ENCODE data around the gene STX11. TPM values are rescaled to one million over a fixed set of nuclear protein-coding genes. Genes with fewer than 3 reads are reported as not detected.

Gene STX11
- total and polyA plus RNA-seq, 10 of the 15 experiments (the other 5 are each of a cell fraction or from before 2014, with no cell fraction given): 0.66 to 38.1 (median 19.8) TPM

DNA sequence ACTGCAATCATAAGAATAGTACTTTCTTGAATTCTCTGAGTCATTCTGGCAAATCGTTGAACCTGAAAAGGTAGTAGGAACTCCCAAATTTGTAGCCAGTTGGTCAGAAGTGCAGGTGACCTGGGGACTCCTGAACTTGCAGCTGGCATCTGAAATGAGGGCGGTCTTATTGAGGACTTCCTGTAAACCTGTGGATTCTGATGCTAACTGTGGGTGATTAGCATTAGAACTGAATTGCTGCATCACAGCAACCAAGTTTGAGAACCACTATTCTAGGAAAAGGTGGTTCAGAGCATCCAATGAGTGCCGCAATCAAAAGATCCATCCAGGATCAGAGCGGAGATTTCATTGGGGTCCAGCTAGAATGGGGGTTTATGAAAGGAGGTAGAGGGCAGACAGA is 84.6 kb downstream of the STX11 start:
- WGBS (ENCODE audit: insufficient coverage, insufficient replicate concordance, low lambda C conversion rate, missing lambda C conversion rate): 92% methylated on average over 4 of the region's 4 CpGs
- in situ Hi-C loops (cut with MboI) (no loop called here), intact Hi-C loops (cut with micrococcal nuclease; ENCODE audit: unreplicated experiment) (no loop called here)
- POLR2A ChIA-PET: no interaction called here
- RAD21 ChIA-PET (ENCODE audit: unreplicated experiment): no interaction called here
- H3K4me1 ChIP-seq (ENCODE audit: control insufficient read depth, insufficient read depth, low read length): no peaks in the 10 kb centered on the region
- H3K4me3 ChIP-seq: no peak overlapping the region
- H3K9ac ChIP-seq (ENCODE audit: control insufficient read depth, insufficient read depth, low read length): no peak overlapping the region
- SMC1A ChIA-PET (ENCODE audit: uncharacterized antibody, unreplicated experiment): interaction anchor here (0.6 kb wide), 1 partner anchor 620 kb away, joined by 3 read pairs; no protein-coding TSS in a partner anchor
- no peak for ATAC-seq
- no peak overlapping the region for H3K4me2 ChIP-seq (ENCODE audit: control insufficient read depth, insufficient read depth)
- H3K36me3 ChIP-seq (ENCODE audit: control insufficient read depth in 2 of 2, insufficient read depth in 2 of 2, low read length in 1 of 2): no peaks in the 10 kb centered on the region
- no peaks in the 10 kb centered on the region for H4K20me1 ChIP-seq (ENCODE audit: control insufficient read depth, insufficient read depth)
- H3K27me3 ChIP-seq (replicated peaks in 1 of 2; ENCODE audit: control insufficient read depth in 2 of 2, insufficient read depth in 2 of 2, low read length in 1 of 2): no peaks in the 10 kb centered on the region
- H3K27ac ChIP-seq (ENCODE audit: control insufficient read depth, insufficient read depth): no peak overlapping the region
- TF ChIP-seq IKZF1 (conservative IDR thresholded peaks at IDR 0.05) (no peak), TAF1 (IDR thresholded peaks at IDR 0.05; ENCODE audit: borderline replicate concordance, low read depth, low read length) (no peak), IKZF2 (IDR thresholded peaks at IDR 0.05) (no peak), ZNF384 (IDR thresholded peaks at IDR 0.05; ENCODE audit: borderline replicate concordance, low read depth, low read length) (no peak), TBL1XR1 (IDR thresholded peaks at IDR 0.05; ENCODE audit: low read depth, low read length) (no peak), RUNX3 (IDR thresholded peaks at IDR 0.05; ENCODE audit: low read length) (no peak), HDAC6 (IDR thresholded peaks at IDR 0.05; ENCODE audit: unreplicated experiment) (no peak), WRNIP1 (IDR thresholded peaks at IDR 0.05; ENCODE audit: borderline replicate concordance, low read depth, low read length) (no peak), EGR1 (IDR thresholded peaks at IDR 0.05; ENCODE audit: borderline replicate concordance in 1 of 2, low read depth in 2 of 2, low read length in 2 of 2) (no peak), BACH1 (IDR thresholded peaks at IDR 0.05; ENCODE audit: borderline replicate concordance) (no peak), GABPA (IDR thresholded peaks at IDR 0.05; ENCODE audit: low read depth) (no peak), CBFB (IDR thresholded peaks at IDR 0.05; ENCODE audit: low read depth) (no peak)
- TF ChIP-seq, protein P1, sequence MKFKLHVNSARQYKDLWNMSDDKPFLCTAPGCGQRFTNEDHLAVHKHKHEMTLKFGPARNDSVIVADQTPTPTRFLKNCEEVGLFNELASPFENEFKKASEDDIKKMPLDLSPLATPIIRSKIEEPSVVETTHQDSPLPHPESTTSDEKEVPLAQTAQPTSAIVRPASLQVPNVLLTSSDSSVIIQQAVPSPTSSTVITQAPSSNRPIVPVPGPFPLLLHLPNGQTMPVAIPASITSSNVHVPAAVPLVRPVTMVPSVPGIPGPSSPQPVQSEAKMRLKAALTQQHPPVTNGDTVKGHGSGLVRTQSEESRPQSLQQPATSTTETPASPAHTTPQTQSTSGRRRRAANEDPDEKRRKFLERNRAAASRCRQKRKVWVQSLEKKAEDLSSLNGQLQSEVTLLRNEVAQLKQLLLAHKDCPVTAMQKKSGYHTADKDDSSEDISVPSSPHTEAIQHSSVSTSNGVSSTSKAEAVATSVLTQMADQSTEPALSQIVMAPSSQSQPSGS (IDR thresholded peaks at IDR 0.05; ENCODE audit: low read length): no peak
- TF ChIP-seq, protein P2, sequence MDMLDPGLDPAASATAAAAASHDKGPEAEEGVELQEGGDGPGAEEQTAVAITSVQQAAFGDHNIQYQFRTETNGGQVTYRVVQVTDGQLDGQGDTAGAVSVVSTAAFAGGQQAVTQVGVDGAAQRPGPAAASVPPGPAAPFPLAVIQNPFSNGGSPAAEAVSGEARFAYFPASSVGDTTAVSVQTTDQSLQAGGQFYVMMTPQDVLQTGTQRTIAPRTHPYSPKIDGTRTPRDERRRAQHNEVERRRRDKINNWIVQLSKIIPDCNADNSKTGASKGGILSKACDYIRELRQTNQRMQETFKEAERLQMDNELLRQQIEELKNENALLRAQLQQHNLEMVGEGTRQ (IDR thresholded peaks at IDR 0.05; ENCODE audit: borderline replicate concordance, low read depth, low read length): no peak
- TF ChIP-seq, protein P3, sequence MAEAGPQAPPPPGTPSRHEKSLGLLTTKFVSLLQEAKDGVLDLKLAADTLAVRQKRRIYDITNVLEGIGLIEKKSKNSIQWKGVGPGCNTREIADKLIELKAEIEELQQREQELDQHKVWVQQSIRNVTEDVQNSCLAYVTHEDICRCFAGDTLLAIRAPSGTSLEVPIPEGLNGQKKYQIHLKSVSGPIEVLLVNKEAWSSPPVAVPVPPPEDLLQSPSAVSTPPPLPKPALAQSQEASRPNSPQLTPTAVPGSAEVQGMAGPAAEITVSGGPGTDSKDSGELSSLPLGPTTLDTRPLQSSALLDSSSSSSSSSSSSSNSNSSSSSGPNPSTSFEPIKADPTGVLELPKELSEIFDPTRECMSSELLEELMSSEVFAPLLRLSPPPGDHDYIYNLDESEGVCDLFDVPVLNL (IDR thresholded peaks at IDR 0.05; ENCODE audit: low read depth, low read length): no peak
- TF ChIP-seq, protein P4, sequence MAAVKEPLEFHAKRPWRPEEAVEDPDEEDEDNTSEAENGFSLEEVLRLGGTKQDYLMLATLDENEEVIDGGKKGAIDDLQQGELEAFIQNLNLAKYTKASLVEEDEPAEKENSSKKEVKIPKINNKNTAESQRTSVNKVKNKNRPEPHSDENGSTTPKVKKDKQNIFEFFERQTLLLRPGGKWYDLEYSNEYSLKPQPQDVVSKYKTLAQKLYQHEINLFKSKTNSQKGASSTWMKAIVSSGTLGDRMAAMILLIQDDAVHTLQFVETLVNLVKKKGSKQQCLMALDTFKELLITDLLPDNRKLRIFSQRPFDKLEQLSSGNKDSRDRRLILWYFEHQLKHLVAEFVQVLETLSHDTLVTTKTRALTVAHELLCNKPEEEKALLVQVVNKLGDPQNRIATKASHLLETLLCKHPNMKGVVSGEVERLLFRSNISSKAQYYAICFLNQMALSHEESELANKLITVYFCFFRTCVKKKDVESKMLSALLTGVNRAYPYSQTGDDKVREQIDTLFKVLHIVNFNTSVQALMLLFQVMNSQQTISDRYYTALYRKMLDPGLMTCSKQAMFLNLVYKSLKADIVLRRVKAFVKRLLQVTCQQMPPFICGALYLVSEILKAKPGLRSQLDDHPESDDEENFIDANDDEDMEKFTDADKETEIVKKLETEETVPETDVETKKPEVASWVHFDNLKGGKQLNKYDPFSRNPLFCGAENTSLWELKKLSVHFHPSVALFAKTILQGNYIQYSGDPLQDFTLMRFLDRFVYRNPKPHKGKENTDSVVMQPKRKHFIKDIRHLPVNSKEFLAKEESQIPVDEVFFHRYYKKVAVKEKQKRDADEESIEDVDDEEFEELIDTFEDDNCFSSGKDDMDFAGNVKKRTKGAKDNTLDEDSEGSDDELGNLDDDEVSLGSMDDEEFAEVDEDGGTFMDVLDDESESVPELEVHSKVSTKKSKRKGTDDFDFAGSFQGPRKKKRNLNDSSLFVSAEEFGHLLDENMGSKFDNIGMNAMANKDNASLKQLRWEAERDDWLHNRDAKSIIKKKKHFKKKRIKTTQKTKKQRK (IDR thresholded peaks at IDR 0.05; ENCODE audit: low read depth, low read length): no peak
- H3K9me3 ChIP-seq (replicated peaks; ENCODE audit: control insufficient read depth, insufficient read depth, low read length): no peaks in the 10 kb centered on the region
- CTCF ChIA-PET: interaction anchor here (1.0 kb wide), 1 partner anchor 13 kb away, joined by 3 read pairs; no protein-coding TSS in a partner anchor
- H3K79me2 ChIP-seq (ENCODE audit: control insufficient read depth, insufficient read depth, low read length): no peaks in the 10 kb centered on the region
- DNase-seq (ENCODE audit: low read depth, low spot score): no peak
- no TSS peak for BruUV-seq (replicated peaks)
- no peak overlapping the region for H2AFZ ChIP-seq (ENCODE audit: control insufficient read depth, low read depth, low read length)
- no peak for FAIRE-seq

Data from GM12878 (cell line).